HG02852 (cell line): ENCODE results near the gene PPM1G.

ENCODE experiments used
- ATAC-seq: cut with Tn5 transposase; IDR thresholded peaks from one replicate; pipeline ENCODE4 v1.9.1; 2021; ENCODE audit warnings: mild to moderate bottlenecking, moderate library complexity; ENCODE audit not compliant: unreplicated experiment

Gene PPM1G

GRCh38 chr2:27412419-27413152, 3.2 kb upstream of the PPM1G start:
- no peak for ATAC-seq

DNA sequence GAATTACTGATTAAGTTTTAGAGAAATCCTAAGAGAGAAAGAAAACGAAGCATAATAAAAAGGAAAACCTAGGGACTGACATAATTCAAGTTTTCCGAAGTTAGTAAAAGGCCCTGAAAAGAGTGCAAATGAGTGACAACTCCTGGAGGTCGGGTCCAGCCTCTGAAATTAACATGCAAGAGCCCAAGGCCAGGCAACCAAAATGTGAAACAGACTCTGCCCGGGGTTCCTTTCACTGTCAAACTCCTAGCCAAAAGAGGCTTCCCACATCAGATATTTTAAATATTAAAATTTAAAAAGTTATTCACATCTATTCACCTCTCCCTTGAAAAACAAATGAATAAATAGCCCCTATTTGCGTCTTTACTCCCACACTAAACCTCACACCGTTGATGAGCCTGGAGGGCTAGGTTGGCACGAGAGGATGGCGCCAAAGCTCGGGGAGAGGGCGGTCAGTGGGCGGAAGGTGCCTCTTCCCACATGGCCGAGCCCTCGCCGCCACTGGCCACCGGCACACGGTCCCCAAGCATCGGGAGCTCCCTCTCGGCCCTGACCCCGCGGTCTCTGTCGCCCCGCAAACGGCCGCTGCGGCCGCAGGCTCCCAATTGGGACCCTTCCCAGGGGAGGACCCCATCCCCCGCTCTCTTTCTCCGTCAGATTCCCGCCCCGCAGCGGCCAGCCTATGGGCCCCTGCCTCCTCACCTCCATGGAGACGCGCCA, 630 bp downstream of the PPM1G start:
- peak; percentile 38 for ATAC-seq

- no peak for ATAC-seq
Measured at GRCh38 chr2:27407798-27408491, 1.4 kb downstream of the PPM1G start.

GRCh38 chr2:27400348-27401135, 8.8 kb downstream of the PPM1G start:
- ATAC-seq: no peak

DNA sequence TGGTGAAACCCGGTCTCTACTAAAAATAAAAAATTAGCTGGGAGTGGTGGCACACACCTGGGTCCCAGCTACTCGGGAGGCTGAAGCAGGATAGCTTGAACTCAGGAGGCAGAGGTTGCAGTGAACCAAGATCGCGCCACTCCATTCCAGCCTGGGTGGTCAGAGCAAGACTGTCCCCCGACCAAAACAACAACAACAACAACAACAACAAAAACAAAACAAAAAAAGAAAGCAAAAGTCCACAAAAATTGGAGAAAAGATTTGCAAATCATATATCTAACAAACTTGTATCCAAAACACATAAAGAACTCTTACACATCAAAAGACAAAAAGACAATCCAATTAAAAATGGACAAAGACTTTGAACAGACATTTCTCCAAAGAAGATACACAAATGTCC, 10.4 kb downstream of the PPM1G start:
- no peak for ATAC-seq

DNA sequence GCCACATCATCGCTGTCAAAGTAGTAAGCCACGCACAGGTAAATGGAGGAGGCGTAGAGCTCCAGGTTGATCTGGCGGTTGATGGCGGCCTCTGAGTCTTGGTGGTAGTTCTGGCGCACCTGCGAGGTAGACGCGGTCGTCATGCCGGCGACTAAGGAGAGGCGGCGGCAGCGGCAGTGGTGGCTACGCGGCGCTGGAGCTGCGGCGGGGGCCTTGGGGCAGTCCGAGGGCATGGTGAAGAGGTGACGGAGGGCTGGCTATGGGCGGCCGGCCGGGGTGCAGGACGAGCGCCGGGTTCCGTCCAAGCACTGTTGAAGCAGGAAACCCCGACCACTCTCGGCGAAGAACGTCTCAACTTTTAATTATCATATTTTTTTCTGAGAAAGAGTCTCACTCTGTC, 16.2 kb downstream of the PPM1G start:
- ATAC-seq: no peak

DNA sequence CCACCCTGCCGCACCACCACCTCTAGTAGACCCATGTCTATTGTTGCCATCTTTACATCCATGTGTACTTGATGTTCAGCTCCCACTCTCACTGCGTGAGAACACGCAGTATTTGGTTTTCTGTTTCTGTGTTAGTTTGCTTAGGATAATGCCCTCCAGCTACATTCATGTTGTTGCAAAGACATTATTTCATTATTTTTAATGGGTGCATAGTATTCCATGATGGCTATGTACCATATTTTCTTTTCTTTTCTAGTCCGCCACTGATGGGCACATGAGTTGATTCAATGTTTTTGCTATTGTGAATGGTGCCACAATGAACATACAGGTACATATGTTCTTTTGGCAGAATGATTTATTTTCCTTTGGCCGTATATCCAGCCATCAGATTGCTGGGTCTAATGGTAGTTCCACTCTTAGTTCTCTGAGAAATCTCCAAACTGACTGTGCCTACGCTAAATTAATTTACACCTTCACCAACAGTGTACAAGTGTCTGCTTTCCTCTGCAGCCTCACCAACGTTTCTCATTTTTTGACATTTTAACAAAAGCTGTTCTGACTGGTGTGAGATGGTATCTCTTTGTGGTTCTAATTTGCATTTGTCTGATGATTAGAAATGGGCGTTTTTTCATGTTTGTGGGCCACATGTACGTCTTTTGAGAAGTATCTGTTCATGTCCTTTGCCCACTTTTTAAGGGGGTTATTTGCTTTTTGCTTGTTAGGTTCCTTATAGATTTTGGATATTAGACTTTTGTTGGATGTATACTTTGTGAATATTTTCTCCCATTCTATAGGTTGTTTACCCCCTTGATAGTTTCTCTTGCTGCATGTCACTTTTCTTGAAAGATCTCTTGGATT, 18.3 kb downstream of the PPM1G start:
- ATAC-seq: no peak

- no peak for ATAC-seq
Measured at GRCh38 chr2:27381577-27382181, 27.7 kb downstream of the PPM1G start.

GRCh38 chr2:27380626-27381545, 28.5 kb downstream of the PPM1G start, which contains the start of gene ZNF513:
TSS of gene ZNF513 (minus strand) at chr2:27380734. CDS start at chr2:27380526, 208 bp downstream.
- ATAC-seq: peak; percentile 92

- ATAC-seq: no peak
Measured at GRCh38 chr2:27379836-27380625, 29.4 kb downstream of the PPM1G start.

DNA sequence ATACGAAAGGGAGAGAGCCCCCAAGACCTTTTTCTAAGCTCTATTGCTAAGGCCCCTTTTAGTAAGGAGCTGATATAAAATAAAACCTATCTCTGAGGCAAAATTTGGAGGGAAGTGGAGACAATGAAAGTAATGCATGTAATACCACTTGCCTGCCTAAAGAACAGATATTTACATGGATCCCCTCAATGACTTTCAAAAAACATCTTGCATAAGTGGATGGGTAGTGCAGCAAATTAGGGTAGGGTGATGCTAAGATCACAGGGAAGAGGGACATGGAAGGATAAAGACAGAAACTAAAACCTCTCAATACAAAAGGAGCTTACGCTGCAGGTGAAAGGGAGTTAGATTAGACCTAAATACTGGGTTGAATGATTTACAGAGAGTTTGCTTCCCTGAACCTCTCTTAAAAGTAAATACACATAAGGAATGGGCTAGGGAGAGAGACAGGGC, 30.0 kb downstream of the PPM1G start:
- no peak for ATAC-seq

GRCh38 chr2:27378809-27379290, 30.5 kb downstream of the PPM1G start:
- no peak for ATAC-seq

- no peak for ATAC-seq
Measured at GRCh38 chr2:27378096-27378808, 31.1 kb downstream of the PPM1G start.

DNA sequence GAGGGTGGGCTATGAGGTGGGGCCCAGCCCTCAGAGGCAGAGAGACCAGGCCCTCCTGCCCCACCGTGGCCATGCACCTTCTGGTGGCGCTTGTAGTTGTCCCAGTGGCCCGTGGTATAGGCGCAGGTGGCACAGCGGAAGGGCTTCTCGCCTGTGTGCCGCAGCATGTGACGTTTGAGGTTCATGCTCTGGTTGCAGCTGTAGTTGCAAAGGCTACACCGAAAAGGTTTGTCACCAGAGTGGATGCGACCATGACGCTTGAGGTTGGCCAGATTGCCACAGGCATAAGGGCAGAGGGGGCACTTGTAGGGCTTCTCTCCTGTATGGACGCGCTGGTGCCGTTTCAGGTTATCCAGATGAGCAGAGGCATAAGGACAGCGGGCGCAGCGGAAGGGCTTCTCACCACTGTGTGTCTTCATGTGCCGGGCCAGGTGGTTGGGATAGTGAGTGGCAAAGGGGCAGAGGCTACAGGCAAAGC, 31.7 kb downstream of the PPM1G start:
- no peak for ATAC-seq

- no peak for ATAC-seq
Measured at GRCh38 chr2:27376866-27377617, 32.3 kb downstream of the PPM1G start.
